DOHH2 (cell line): ENCODE data around the gene CHPF.

Source experiments
- CTCF ChIP-seq: fragments of 200-600 bp; sonication (generic); IDR thresholded peaks from one replicate; pipeline ENCODE4 v1.5.1; 2014; ENCODE audit warnings: antibody characterized with exemption, mild to moderate bottlenecking, low read depth, low read length; ENCODE audit not compliant: poor library complexity, severe bottlenecking
- EZH2phosphoT487 ChIP-seq: fragments of 200-600 bp; sonication (generic); IDR thresholded peaks from 2 replicates; pipeline ENCODE4 v1.6.1; 2017; ENCODE audit warnings: borderline replicate concordance, mild to moderate bottlenecking, antibody characterized with exemption, low read length, moderate library complexity, mixed read lengths

- TF ChIP-seq CTCF, result no peak
- no peak for TF ChIP-seq EZH2phosphoT487
These were observed 47.3 kb downstream of the CHPF start for GRCh38 chr2:219496247-219496824.
